ENCODE results near the gene FTCDNL1. TPM values are rescaled to one million over a fixed set of nuclear protein-coding genes. Genes with fewer than 3 reads are reported as not detected.

The FTCDNL1 gene
- total RNA-seq, 4 donors from 2014 or later: 7.9 to 21.9 (median 16.3) TPM

DNA sequence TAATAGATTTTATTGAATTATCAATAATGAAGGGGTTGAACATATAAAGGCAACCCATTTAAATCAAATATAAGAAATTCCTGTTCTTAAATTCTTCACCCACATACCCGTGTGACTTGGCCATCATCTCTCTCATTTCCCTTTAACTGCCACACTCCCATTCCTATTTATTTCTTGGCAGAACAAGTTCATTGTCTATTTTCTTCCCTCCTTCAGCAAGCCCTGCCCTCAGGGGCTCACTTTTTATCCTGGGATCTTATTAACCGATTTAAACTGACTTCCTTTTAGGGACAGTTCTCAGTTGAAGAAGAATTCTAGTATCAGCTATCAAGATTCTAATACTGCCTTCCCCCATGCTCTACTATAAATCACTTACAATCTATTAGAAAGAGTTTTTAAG lies 123.2 kb downstream of the FTCDNL1 start:
- Histone ChIP-seq H3K36me3 (no peaks in the 10 kb centered on the region), H3K27ac (no peak overlapping the region), H3K9me3 (no peaks in the 10 kb centered on the region), H3K27me3 (no peaks in the 10 kb centered on the region), H3K4me1 (no peaks in the 10 kb centered on the region), H3K4me3 (no peak overlapping the region)
- intact Hi-C loops (cut with DNase I; ENCODE audit: low total_unique reads): no loop called here
- in situ Hi-C loops (cut with MboI; ENCODE audit: low sequenced_read_pairs in 4 of 4): loop anchor here in 3 of 4 donors (25.0 kb wide), 1 partner anchor 1416 kb away; no protein-coding TSS in a partner anchor
- TF ChIP-seq POLR2A (IDR thresholded peaks at IDR 0.05): no peak
- no peak for TF ChIP-seq CTCF (IDR thresholded peaks at IDR 0.05 in 4 of 5, conservative IDR thresholded peaks at IDR 0.05 in 1 of 5)
- no peak for DNase-seq
- no peak for ATAC-seq

GRCh38 chr2:199727306-199727705 lies 123.7 kb downstream of the FTCDNL1 start:
- Histone ChIP-seq H3K27me3 (no peaks in the 10 kb centered on the region), H3K27ac (no peak overlapping the region), H3K9me3 (no peaks in the 10 kb centered on the region), H3K36me3 (no peaks in the 10 kb centered on the region), H3K4me1 (no peaks in the 10 kb centered on the region), H3K4me3 (no peak overlapping the region)
- intact Hi-C loops (cut with DNase I; ENCODE audit: low total_unique reads) (no loop called here), in situ Hi-C loops (cut with MboI; ENCODE audit: low sequenced_read_pairs in 4 of 4) (loop anchor here in 3 of 4 donors (25.0 kb wide), 1 partner anchor 1415 kb away; no protein-coding TSS in a partner anchor)
- DNase-seq (no peak), ATAC-seq (no peak)
- TF ChIP-seq POLR2A (IDR thresholded peaks at IDR 0.05) (no peak), CTCF (IDR thresholded peaks at IDR 0.05 in 4 of 5, conservative IDR thresholded peaks at IDR 0.05 in 1 of 5) (no peak)

DNA sequence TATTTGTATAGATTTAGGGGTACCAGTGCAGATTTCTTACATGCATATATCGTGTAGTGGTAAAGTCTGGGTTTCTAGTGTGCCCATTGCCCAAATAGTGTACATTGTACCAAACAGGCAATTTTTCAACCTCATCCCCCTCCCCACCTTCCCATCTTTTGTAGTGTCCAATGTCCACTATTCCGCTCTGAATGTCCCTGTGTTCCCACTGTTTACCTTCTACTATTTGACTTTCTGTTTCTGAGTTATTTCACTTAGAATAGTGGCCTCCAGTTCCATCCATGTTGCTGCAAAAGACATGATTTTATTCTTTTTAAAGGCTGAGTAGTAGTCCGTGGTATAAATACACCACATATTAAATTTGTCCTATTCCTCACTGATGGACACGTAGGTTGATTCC lies 132.9 kb downstream of the FTCDNL1 start:
- intact Hi-C loops (cut with DNase I; ENCODE audit: low total_unique reads) (no loop called here), in situ Hi-C loops (cut with MboI; ENCODE audit: low sequenced_read_pairs in 4 of 4) (no loop called here)
- Histone ChIP-seq H3K9me3 (no peaks in the 10 kb centered on the region), H3K4me1 (no peaks in the 10 kb centered on the region), H3K36me3 (no peaks in the 10 kb centered on the region), H3K27me3 (no peaks in the 10 kb centered on the region), H3K4me3 (no peak overlapping the region), H3K27ac (no peak overlapping the region)
- no peak for ATAC-seq
- TF ChIP-seq CTCF (IDR thresholded peaks at IDR 0.05 in 4 of 5, conservative IDR thresholded peaks at IDR 0.05 in 1 of 5): no peak
- no peak for TF ChIP-seq POLR2A (IDR thresholded peaks at IDR 0.05)
- no peak for DNase-seq

DNA sequence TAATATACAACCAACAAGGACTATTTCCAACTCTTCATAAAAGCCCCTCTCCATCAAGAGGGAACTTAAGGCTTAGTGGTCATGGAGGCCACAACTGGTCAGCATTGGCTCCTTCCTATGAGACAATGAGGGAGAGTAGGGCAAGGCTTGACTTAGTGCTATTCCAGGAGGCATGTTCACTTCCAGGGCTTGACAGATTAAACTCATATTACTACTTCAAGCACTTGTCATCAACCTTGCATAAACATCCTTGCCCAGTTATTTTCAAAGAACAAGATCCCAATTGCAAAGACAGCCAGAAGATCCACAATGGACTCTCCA lies 133.4 kb downstream of the FTCDNL1 start:
- Histone ChIP-seq H3K4me3 (no peak overlapping the region), H3K27me3 (no peaks in the 10 kb centered on the region), H3K27ac (no peak overlapping the region), H3K36me3 (no peaks in the 10 kb centered on the region), H3K9me3 (no peaks in the 10 kb centered on the region), H3K4me1 (no peaks in the 10 kb centered on the region)
- ATAC-seq: no peak
- no peak for DNase-seq
- in situ Hi-C loops (cut with MboI; ENCODE audit: low sequenced_read_pairs in 4 of 4) (no loop called here), intact Hi-C loops (cut with DNase I; ENCODE audit: low total_unique reads) (no loop called here)
- no peak for TF ChIP-seq CTCF (IDR thresholded peaks at IDR 0.05 in 4 of 5, conservative IDR thresholded peaks at IDR 0.05 in 1 of 5)
- no peak for TF ChIP-seq POLR2A (IDR thresholded peaks at IDR 0.05)
